A549 (cell line): ENCODE data around the gene SEC24B.

Source experiments
- CBX2 ChIP-seq: fragments of 200-600 bp; sonication (generic); IDR thresholded peaks from 2 replicates; pipeline ENCODE4 v1.6.1; 2016; ENCODE audit warnings: low read depth, mild to moderate bottlenecking, borderline replicate concordance
- CEBPB ChIP-seq, 2 experiments: fragments of >200 bp in 1 of 2; sonication (Bioruptor Twin) in 1 of 2; formaldehyde crosslinking in 1 of 2; IDR thresholded peaks; 2 replicates each; pipeline ENCODE4 v1.6.1; 2012 to 2016
- CTCF ChIP-seq: fragments of >200 bp; sonication (Bioruptor Twin); formaldehyde crosslinking; IDR thresholded peaks from 3 replicates; pipeline ENCODE4 v1.5.1; 2016
- EP300 ChIP-seq, 2 experiments: fragments of >200 bp; sonication (Bioruptor Twin); formaldehyde crosslinking; IDR thresholded peaks; 2 replicates in 1 of 2; 3 replicates in 1 of 2; pipeline ENCODE4 v1.6.1; 2016 to 2017
- JUN ChIP-seq, 2 experiments: fragments of >200 bp; sonication (Bioruptor Twin); formaldehyde crosslinking; IDR thresholded peaks; 2 replicates in 1 of 2; 3 replicates in 1 of 2; pipeline ENCODE4 v1.6.1; 2016 to 2017
- POLR2A ChIP-seq: IDR thresholded peaks from 2 replicates; pipeline ENCODE4 v1.6.1; 2012; ENCODE audit warnings: mild to moderate bottlenecking, low read length
- REST ChIP-seq: fragments of 200-600 bp; sonication (generic); IDR thresholded peaks from 2 replicates; pipeline ENCODE4 v1.6.1; 2016; ENCODE audit warnings: antibody characterized with exemption, mild to moderate bottlenecking, moderate library complexity
- SMC3 ChIP-seq: fragments of >200 bp; sonication (Bioruptor Twin); formaldehyde crosslinking; IDR thresholded peaks from 3 replicates; pipeline ENCODE4 v1.6.1; 2018; ENCODE audit warnings: inconsistent platforms

- no peak for TF ChIP-seq POLR2A
- TF ChIP-seq REST: no peak
- TF ChIP-seq CTCF: no peak
- TF ChIP-seq SMC3: no peak
- no peak for TF ChIP-seq CEBPB (IDR thresholded peaks at IDR 0.05)
- TF ChIP-seq CBX2: no peak
- no peak for TF ChIP-seq JUN (IDR thresholded peaks at IDR 0.05)
- no peak for TF ChIP-seq EP300 (IDR thresholded peaks at IDR 0.05)
Observed at GRCh38 chr4:109511414-109511813, 77.8 kb downstream of the SEC24B start.
